IPS-18a (cell line): Measurements from ENCODE around the gene CFAP206.

ENCODE experiments used
- H3K27ac ChIP-seq: one replicate; pipeline ENCODE4 v1.5.1; 2013; ENCODE audit warnings: low read length
- H3K27me3 ChIP-seq: one replicate; pipeline ENCODE4 v1.6.1; 2013; ENCODE audit warnings: mild to moderate bottlenecking, low read length; ENCODE audit not compliant: control insufficient read depth, insufficient read depth
- H3K36me3 ChIP-seq: one replicate; pipeline ENCODE4 v1.6.1; 2013; ENCODE audit warnings: low read depth, low read length; ENCODE audit not compliant: control insufficient read depth
- H3K4me1 ChIP-seq: one replicate; pipeline ENCODE4 v1.6.1; 2013; ENCODE audit warnings: low read depth, low read length; ENCODE audit not compliant: control insufficient read depth
- H3K4me3 ChIP-seq: one replicate; pipeline ENCODE4 v1.5.1; 2013; ENCODE audit warnings: low read length
- H3K9ac ChIP-seq: one replicate; pipeline ENCODE4 v1.6.1; 2013; ENCODE audit warnings: mild to moderate bottlenecking, low read length, moderate library complexity
- H3K9me3 ChIP-seq: one replicate; pipeline ENCODE4 v1.6.1; 2013; ENCODE audit warnings: low read depth, low read length; ENCODE audit not compliant: control insufficient read depth

Gene CFAP206

DNA sequence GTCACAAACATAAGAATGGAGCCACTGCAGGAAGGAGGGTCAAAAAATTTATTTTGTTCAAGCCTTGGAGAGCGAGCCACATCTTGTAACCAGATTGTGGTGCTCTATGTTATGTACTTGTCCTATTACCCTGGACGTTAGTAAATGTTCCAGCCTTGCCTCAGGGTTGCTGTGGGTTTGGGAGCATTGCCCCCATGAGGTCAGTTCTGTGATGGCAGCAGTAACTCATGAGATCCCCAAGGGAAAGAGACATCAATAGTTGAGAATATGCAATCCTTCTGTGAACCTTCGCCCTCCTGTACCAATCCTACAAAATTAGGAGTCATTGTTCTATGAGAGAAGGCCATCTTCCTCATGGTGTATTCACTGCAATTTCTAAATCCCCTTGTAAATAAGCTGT lies 16.4 kb upstream of the CFAP206 start:
- H3K27me3 ChIP-seq: no peaks in the 10 kb centered on the region
- H3K27ac ChIP-seq: no peak overlapping the region
- no peak overlapping the region for H3K9ac ChIP-seq
- H3K9me3 ChIP-seq: no peaks in the 10 kb centered on the region
- H3K4me1 ChIP-seq: no peaks in the 10 kb centered on the region
- H3K4me3 ChIP-seq: no peak overlapping the region
- no peaks in the 10 kb centered on the region for H3K36me3 ChIP-seq

DNA sequence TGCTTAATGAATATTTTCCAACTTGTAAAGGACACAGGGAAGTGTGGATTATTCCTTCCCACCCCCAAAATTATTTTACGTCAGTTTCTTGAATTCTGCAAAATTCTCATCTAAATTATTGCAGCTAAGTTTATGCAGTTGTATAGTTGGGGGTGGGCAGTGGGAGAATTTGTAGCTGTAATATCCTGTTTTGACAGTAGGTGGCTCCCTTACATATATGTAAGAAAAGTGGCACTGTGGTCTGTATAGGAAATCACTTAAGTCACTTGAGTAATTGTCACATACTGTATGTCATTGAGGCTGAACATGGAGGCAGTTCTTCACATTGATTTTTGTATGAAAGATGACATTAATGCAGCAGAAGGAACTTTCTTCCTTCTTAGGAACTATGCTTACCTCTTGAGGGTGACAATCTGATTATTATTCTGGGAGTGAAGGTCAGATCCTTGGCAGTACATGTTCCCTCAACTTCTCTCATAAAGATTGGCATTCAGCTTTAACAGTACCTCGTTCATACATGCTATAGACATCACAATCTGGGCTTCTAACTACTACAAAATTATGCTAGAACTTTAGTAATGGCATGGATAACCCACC lies 14.6 kb upstream of the CFAP206 start:
- H3K4me1 ChIP-seq: no peaks in the 10 kb centered on the region
- H3K36me3 ChIP-seq: no peaks in the 10 kb centered on the region
- no peaks in the 10 kb centered on the region for H3K27me3 ChIP-seq
- H3K9me3 ChIP-seq: no peaks in the 10 kb centered on the region
- H3K27ac ChIP-seq: no peak overlapping the region
- H3K9ac ChIP-seq: no peak overlapping the region
- H3K4me3 ChIP-seq: no peak overlapping the region

DNA sequence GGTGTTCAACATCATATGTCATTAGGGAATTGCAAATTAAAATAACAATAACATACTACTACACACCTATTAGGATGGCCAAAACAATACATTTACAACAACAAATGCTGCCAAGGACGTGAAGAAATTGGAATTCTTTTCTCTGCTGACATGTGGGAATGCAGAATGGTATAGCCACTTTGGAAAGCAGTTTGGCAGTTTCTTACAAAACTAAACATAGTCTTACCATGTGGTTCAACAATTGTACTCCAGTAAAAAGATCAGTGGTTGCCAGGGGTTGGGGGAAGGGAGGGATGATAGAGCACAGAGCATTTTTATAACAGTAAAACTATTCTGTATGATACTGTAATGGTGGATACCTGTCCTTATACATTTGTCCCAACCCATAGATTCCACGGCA lies 12.3 kb upstream of the CFAP206 start:
- no peak overlapping the region for H3K27ac ChIP-seq
- no peaks in the 10 kb centered on the region for H3K27me3 ChIP-seq
- H3K4me3 ChIP-seq: no peak overlapping the region
- H3K36me3 ChIP-seq: no peaks in the 10 kb centered on the region
- H3K9me3 ChIP-seq: no peaks in the 10 kb centered on the region
- no peak overlapping the region for H3K9ac ChIP-seq
- no peaks in the 10 kb centered on the region for H3K4me1 ChIP-seq

DNA sequence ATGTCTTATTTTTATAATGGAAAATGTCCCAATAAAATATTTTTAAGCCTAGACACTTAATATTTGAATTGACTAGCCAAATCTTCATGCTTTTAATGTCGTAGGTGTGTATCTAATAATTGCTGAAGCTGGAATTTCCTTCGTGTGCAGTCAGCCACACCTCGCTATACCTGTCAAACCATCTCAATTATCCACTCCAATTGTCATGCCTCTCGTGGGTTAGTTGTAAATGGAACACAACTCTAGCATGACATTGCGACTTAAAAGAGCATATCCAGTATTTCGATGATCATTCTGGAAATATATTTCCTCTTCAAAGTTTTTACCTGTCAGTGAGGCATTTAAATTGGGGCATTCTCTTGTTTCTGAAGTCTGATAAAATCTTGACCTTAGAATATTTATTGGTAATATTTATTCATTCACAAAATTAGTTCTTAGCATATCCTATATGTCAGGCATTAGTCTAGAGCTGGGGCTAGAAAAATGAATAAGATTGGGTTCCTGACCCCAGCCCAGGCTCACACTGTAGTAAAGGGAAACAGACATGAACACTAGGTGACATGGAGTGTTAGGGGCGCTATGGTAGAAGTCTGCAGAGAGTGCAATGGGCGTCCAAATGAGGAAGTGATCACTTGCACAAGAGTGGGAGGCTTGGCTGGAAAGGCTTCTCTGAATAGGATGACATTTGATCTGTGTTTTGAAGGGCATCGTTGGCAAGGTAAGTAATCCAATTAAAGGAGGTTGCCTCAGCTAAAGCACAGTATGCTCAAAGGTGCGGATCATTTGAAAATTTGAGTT lies 11.0 kb upstream of the CFAP206 start:
- H3K9ac ChIP-seq: no peak overlapping the region
- no peaks in the 10 kb centered on the region for H3K9me3 ChIP-seq
- no peaks in the 10 kb centered on the region for H3K27me3 ChIP-seq
- H3K4me3 ChIP-seq: no peak overlapping the region
- H3K4me1 ChIP-seq: no peaks in the 10 kb centered on the region
- H3K27ac ChIP-seq: no peak overlapping the region
- H3K36me3 ChIP-seq: no peaks in the 10 kb centered on the region

DNA sequence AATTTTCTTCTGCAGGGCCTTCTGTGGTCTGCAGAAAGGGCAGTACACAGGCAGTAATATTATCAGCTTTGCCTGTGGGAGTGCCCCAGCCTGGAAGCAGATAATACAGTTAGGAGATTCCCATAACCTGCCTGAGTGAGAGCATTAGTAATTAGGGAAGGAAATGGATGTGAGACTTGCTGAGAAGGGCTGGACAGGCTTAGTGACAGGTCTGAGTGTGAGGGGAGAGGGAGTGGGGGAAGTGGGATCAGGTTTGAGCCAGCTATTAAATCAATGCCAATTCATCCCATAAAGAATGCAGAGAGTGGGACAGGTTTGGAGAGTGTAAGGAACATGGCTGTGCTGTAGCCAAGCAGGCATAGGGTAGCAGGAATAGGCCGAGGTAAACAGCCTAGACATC lies 10.1 kb upstream of the CFAP206 start:
- no peaks in the 10 kb centered on the region for H3K4me1 ChIP-seq
- H3K9me3 ChIP-seq: no peaks in the 10 kb centered on the region
- H3K27ac ChIP-seq: no peak overlapping the region
- H3K27me3 ChIP-seq: no peaks in the 10 kb centered on the region
- no peak overlapping the region for H3K4me3 ChIP-seq
- H3K9ac ChIP-seq: no peak overlapping the region
- H3K36me3 ChIP-seq: no peaks in the 10 kb centered on the region

DNA sequence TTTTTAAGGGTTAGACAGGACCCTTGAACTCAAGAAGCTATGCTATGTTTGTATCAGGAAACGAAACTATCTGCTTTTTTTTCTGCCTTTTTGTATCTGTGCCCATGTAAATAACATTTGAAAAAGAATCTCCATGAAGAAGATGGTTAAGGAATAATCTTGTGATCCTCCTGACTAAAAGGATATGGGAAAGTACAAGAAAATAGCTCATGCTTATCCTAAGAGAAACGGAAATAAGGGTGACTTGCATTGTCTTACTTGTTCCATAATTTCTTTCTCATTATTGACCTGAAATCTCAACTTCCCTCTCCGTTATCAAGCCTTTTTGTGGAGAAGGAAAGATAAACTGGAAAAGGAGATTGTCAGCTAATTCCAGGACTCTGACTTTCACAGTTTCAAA lies 5.9 kb upstream of the CFAP206 start:
- Histone ChIP-seq H3K4me3 (no peak overlapping the region), H3K9me3 (no peaks in the 10 kb centered on the region), H3K9ac (no peak overlapping the region), H3K27me3 (no peaks in the 10 kb centered on the region), H3K36me3 (no peaks in the 10 kb centered on the region), H3K27ac (no peak overlapping the region), H3K4me1 (no peaks in the 10 kb centered on the region)

DNA sequence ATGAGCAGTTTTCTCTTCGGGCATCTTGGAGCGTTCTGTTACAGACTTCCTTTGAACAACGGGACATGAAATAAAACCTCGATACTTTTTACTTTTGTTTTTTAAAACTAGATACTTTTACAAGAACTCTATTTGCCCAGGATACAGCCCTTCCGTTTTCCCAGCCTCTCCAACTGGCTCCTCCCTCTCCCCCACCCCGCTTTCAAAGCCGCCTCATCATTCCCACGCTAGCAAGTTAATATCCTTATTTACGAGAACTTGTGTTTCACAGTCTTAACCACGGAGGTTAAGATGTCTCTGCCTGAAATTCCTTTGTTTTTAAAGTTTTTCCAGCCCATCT lies 241 bp upstream of the CFAP206 start:
- no peaks in the 10 kb centered on the region for H3K27me3 ChIP-seq
- peaks cover 7% of the 10 kb centered on the region for H3K4me1 ChIP-seq
- no peaks in the 10 kb centered on the region for H3K9me3 ChIP-seq
- peak overlapping the region; percentile 97 for H3K4me3 ChIP-seq
- no peak overlapping the region for H3K9ac ChIP-seq
- no peak overlapping the region for H3K27ac ChIP-seq
- H3K36me3 ChIP-seq: no peaks in the 10 kb centered on the region

DNA sequence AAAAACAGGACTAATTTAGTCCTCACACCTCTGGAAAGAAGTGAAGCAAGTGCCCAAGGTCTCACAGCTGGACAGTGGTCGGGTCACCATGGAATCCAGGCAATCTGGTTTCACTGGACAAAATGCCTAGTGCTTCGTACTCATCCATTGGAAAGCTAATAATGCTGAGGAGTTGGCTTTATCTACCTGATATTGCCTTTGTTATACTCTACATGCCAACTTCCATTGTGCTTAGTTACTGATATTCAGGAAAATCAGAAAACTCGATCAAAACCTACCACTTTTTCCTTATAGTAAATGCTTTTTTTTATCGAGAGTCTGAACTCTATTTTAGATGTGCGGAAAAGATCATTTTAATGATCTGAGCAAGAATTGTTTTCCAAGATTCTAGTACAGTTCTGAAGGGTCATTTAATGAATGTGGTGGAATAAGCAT lies 966 bp downstream of the CFAP206 start:
- Histone ChIP-seq H3K4me1 (peaks cover 7% of the 10 kb centered on the region), H3K9ac (peak overlapping the region; percentile 70), H3K27ac (peak overlapping the region; percentile 76), H3K36me3 (no peaks in the 10 kb centered on the region), H3K4me3 (peak overlapping the region; percentile 97), H3K27me3 (no peaks in the 10 kb centered on the region), H3K9me3 (no peaks in the 10 kb centered on the region)

DNA sequence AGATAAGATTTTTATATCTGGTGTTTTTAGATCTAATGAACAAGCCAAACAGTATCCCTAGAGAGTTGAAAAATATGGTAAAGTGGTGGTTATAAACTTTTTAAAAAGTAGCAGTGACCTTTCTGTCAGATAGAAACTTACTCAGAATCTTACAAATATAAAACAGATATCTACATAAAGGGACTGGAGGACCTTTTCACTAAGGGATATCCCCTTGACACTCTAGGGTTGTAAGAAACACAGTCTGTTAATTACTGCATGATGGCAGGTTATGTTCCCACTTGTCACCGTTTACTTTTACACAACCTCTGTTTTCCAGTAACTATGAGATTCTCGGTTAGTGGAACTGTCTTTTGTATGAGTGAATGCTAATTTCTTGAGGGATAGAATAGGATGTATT lies 11.5 kb downstream of the CFAP206 start:
- H3K9ac ChIP-seq: no peak overlapping the region
- H3K27me3 ChIP-seq: no peaks in the 10 kb centered on the region
- H3K4me1 ChIP-seq: no peaks in the 10 kb centered on the region
- no peak overlapping the region for H3K27ac ChIP-seq
- no peak overlapping the region for H3K4me3 ChIP-seq
- H3K36me3 ChIP-seq: no peaks in the 10 kb centered on the region
- H3K9me3 ChIP-seq: no peaks in the 10 kb centered on the region

DNA sequence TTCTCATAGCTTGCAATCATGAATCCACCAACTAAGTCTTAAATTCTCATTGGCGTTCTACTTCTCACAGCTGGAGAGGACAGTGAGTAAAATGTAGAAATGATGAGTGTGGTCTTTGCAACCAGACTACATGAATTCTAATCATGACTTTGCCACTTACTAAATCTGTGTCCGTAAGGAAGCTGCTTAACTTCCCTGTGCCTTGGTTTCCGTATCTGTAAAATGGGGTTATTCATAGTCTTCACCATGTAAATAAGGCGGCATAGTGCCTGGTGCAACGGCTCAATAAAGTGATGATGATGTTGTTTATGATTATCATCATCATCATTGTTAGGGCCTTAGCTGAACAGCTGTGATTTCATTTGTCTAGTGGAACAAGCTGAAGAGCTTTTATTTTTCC lies 12.6 kb downstream of the CFAP206 start:
- Histone ChIP-seq H3K27ac (no peak overlapping the region), H3K36me3 (no peaks in the 10 kb centered on the region), H3K27me3 (no peaks in the 10 kb centered on the region), H3K9me3 (no peaks in the 10 kb centered on the region), H3K4me1 (no peaks in the 10 kb centered on the region), H3K4me3 (no peak overlapping the region), H3K9ac (no peak overlapping the region)

DNA sequence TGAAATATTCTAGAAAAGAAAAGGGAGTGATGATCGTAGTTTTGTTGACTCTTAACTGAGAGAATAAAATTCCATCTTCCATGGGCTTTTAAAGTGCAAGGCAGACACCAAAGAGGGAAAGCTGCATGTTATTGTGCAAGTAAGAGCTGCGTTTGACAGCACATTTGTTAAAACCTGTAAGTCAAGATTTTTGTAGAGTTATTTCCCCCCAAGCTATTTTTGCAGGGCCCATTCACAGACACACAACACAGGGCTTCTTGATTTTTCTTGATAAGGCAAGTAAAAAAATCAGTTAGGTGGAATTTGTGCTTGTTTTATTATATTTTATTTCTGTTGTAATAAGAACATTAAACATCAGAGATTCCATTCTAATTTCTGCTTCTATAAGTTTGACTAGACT lies 13.8 kb downstream of the CFAP206 start:
- Histone ChIP-seq H3K4me3 (no peak overlapping the region), H3K36me3 (no peaks in the 10 kb centered on the region), H3K27me3 (no peaks in the 10 kb centered on the region), H3K9ac (no peak overlapping the region), H3K4me1 (no peaks in the 10 kb centered on the region), H3K27ac (no peak overlapping the region), H3K9me3 (no peaks in the 10 kb centered on the region)

DNA sequence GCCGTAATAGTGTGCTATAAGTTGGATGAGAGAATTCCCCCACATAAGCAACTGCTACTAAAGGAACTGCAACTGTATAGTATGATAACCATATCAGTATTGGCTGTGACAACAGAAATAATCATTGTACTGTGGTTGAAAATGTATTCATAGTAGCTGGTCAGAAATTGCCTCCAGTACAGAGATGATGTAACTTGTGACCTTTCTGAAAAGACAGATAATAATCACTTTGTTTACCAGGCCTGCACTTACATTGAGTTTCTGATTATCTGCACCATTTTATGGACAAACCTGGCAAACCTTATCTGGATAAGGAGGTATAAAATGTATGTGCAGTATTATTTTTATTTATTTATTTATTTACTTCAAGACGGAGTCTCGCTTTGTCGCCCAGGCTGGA lies 19.0 kb downstream of the CFAP206 start:
- H3K36me3 ChIP-seq: no peaks in the 10 kb centered on the region
- no peaks in the 10 kb centered on the region for H3K9me3 ChIP-seq
- no peak overlapping the region for H3K9ac ChIP-seq
- H3K4me3 ChIP-seq: no peak overlapping the region
- H3K27ac ChIP-seq: no peak overlapping the region
- H3K4me1 ChIP-seq: no peaks in the 10 kb centered on the region
- H3K27me3 ChIP-seq: no peaks in the 10 kb centered on the region
